ENCODE results near the gene ZKSCAN7.
"Not testable (repeated sequence)": the region's sequence is repeated elsewhere in the genome, so short reads cannot be mapped to it uniquely, and the experiment has no call there.

Gene ZKSCAN7

GRCh38 chr3:44577354-44577952 lies 22.5 kb downstream of the ZKSCAN7 start:
- DNase-seq = not testable (repeated sequence)

- DNase-seq = not testable (repeated sequence)
These were observed 23.3 kb downstream of the ZKSCAN7 start for GRCh38 chr3:44578316-44578715.

- not testable (repeated sequence) for DNase-seq
These were observed 24.0 kb downstream of the ZKSCAN7 start for GRCh38 chr3:44578924-44579515.

GRCh38 chr3:44579749-44580148 lies 24.8 kb downstream of the ZKSCAN7 start:
- not testable (repeated sequence) for DNase-seq

GRCh38 chr3:44580971-44581370 lies 26.0 kb downstream of the ZKSCAN7 start:
- not testable (repeated sequence) for DNase-seq

- no peak for DNase-seq
These were observed 29.9 kb downstream of the ZKSCAN7 start, which contains the start of gene ZNF660 for GRCh38 chr3:44584646-44585501. TSS of gene ZNF660 (plus strand) at chr3:44584964. CDS start at chr3:44594194, 9,230 bp downstream.

- no peak for DNase-seq
These were observed 41.6 kb downstream of the ZKSCAN7 start for GRCh38 chr3:44596621-44597020.

GRCh38 chr3:44601749-44602148 lies 46.8 kb downstream of the ZKSCAN7 start:
- no peak for DNase-seq

- no peak for DNase-seq
These were observed 57.7 kb downstream of the ZKSCAN7 start for GRCh38 chr3:44612678-44613077.

Data from CD4-positive, alpha-beta T cell treated with Interleukin-6 for 4 hours (primary cell).